Middle frontal gyrus (tissue), 1 donor: ENCODE measurements around the gene GH2.
"Not testable (repeated sequence)": the region's sequence is repeated elsewhere in the genome, so short reads cannot be mapped to it uniquely, and the experiment has no call there.

ENCODE experiments used
- DNase-seq: peaks from one replicate; pipeline ENCODE4 v3.0.0-alpha.2; 2015; ENCODE audit warnings: low spot score; ENCODE audit errors: extremely low spot score

GH2 gene

GRCh38 chr17:63881935-63882601, at the start of gene GH2:
TSS of gene GH2 (minus strand) at chr17:63881944. CDS start at chr17:63881801, 143 bp downstream.
- no peak for DNase-seq

- DNase-seq, result no peak
Measured at GRCh38 chr17:63930951-63931575, 49.3 kb upstream of the GH2 start.

- no peak for DNase-seq
Measured at GRCh38 chr17:63929860-63930766, 48.4 kb upstream of the GH2 start.

GRCh38 chr17:63928966-63929695, 47.4 kb upstream of the GH2 start:
- no peak for DNase-seq

GRCh38 chr17:63928172-63928666, 46.5 kb upstream of the GH2 start:
- no peak for DNase-seq

- DNase-seq, result no peak
Measured at GRCh38 chr17:63927464-63928171, 45.9 kb upstream of the GH2 start.

GRCh38 chr17:63926164-63926563, 44.4 kb upstream of the GH2 start:
- no peak for DNase-seq

GRCh38 chr17:63925615-63926014, 43.9 kb upstream of the GH2 start:
- DNase-seq, result no peak

- not testable (repeated sequence) for DNase-seq
Measured at GRCh38 chr17:63922402-63922801, 40.7 kb upstream of the GH2 start.

- DNase-seq, result not testable (repeated sequence)
Measured at GRCh38 chr17:63920779-63921178, 39.0 kb upstream of the GH2 start.

GRCh38 chr17:63920050-63920449, 38.3 kb upstream of the GH2 start:
- DNase-seq, result not testable (repeated sequence)

- DNase-seq, result peak; percentile 9
Measured at GRCh38 chr17:63919311-63919723, 37.6 kb upstream of the GH2 start.

- DNase-seq, result not testable (repeated sequence)
Measured at GRCh38 chr17:63918789-63919305, 37.1 kb upstream of the GH2 start, which contains the start of gene GH1. TSS of gene GH1 (minus strand) at chr17:63918839. CDS start at chr17:63918776, 63 bp downstream.

GRCh38 chr17:63918305-63918704, 36.6 kb upstream of the GH2 start:
- DNase-seq, result no peak

GRCh38 chr17:63917646-63918045, 35.9 kb upstream of the GH2 start:
- DNase-seq, result no peak

- not testable (repeated sequence) for DNase-seq
Measured at GRCh38 chr17:63917206-63917605, 35.5 kb upstream of the GH2 start.

- no peak for DNase-seq
Measured at GRCh38 chr17:63916566-63917185, 34.9 kb upstream of the GH2 start.

GRCh38 chr17:63915753-63916152, 34.0 kb upstream of the GH2 start:
- not testable (repeated sequence) for DNase-seq

GRCh38 chr17:63914471-63914870, 32.7 kb upstream of the GH2 start:
- DNase-seq, result no peak

- DNase-seq, result no peak
Measured at GRCh38 chr17:63911657-63912100, 29.9 kb upstream of the GH2 start.
